Coronary artery (tissue), 2 donors: ENCODE data around the gene LITAFD.

ENCODE experiments used
- DNase-seq: peaks from one replicate; pipeline ENCODE4 v3.0.0-alpha.2; 2017; ENCODE audit warnings: low spot score
- H3K27ac ChIP-seq, 2 donors: fragments of 200-600 bp; sonication (generic); one replicate each; pipeline ENCODE4 v1.5.1; 2016 to 2019
- H3K4me3 ChIP-seq: fragments of 200-600 bp; sonication (generic); 2 replicates; pipeline ENCODE4 v1.5.1; 2016; ENCODE audit warnings: mild to moderate bottlenecking, moderate library complexity
- TF ChIP-seq, protein P1 (sequence below): fragments of 200-600 bp; sonication (generic); IDR thresholded peaks from one replicate; pipeline ENCODE4 v1.5.1; 2019; ENCODE audit warnings: antibody characterized with exemption

The LITAFD gene

DNA sequence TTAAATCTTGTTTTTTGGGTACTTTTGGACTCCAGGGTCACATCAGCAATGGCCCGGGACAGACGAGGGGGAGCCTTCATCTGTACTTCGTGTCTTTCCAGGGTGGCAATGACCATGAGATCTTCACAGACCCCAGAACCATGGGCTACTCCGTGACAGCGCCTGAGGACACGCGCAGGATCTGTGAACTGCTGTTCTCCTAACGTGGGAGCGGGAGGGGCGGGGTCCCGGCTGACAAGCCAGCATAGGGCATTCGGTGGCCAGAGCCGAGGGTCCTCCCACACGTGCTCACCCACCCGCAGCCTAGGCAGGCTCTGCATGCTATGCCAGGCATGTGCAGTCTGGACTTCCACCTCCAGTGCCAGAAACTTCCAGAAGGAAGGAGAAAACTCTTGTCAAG lies 34.5 kb upstream of the LITAFD start:
- H3K4me3 ChIP-seq = no peak overlapping the region
- no peak for DNase-seq
- TF ChIP-seq, protein P1, sequence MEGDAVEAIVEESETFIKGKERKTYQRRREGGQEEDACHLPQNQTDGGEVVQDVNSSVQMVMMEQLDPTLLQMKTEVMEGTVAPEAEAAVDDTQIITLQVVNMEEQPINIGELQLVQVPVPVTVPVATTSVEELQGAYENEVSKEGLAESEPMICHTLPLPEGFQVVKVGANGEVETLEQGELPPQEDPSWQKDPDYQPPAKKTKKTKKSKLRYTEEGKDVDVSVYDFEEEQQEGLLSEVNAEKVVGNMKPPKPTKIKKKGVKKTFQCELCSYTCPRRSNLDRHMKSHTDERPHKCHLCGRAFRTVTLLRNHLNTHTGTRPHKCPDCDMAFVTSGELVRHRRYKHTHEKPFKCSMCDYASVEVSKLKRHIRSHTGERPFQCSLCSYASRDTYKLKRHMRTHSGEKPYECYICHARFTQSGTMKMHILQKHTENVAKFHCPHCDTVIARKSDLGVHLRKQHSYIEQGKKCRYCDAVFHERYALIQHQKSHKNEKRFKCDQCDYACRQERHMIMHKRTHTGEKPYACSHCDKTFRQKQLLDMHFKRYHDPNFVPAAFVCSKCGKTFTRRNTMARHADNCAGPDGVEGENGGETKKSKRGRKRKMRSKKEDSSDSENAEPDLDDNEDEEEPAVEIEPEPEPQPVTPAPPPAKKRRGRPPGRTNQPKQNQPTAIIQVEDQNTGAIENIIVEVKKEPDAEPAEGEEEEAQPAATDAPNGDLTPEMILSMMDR = no peak
- H3K27ac ChIP-seq = no peak overlapping the region

DNA sequence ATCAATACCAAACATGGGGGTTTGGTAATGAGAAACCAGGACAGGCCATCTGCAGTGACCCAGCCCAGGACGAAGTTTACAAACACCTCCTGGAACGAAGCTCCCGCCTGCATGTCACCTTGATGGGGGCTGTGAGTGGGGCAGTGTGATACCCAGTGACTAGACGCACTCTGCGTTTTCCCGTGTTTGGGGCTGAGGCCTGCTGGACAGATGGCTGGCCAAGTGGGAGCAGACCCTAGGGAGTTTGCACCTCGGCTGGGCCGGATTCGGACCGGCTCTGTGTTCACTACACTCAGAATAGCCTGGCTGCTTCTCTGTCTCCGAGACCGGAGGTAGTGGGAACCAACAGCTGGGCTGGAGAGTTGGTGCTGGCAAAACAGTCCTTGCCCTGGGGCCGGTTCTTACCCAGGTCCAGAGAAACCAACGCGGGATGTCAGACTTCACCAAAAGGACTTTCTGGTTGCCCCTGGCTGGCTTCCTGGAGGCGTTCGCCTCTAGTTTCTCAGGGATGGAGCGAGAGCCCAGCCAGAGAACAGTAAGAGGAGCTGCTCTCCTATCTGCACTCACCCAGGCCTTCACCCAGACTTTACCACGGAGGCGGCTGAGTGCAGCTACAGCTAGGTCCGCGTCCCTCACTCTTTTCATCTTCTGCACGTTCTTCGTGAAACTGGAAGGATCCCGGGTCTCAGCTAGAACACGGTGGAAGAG lies 33.8 kb upstream of the LITAFD start:
- H3K27ac ChIP-seq = no peak overlapping the region
- TF ChIP-seq, protein P1 = no peak
- peak; percentile 73 for DNase-seq
- no peak overlapping the region for H3K4me3 ChIP-seq

DNA sequence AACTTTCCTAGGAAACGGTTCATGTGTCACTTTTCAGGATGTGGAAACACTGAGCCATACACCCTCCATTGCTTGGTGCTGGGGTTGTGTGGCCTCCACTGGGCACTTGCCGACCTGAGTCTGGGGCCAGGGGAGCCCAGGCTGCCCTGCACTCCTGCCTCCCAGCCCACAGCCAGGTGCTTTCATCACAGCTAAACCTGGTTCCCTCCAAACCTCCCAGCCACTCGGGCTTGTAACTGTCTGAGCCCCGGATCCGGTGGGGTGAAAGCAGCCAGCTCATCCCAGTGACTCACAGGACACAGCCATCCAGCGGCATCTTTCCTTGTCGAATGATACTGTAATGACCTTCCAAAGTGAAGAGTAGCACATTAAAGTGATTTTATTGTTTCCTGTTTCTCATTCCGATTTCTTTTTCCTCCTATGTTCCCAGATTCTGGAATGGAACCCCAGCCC lies 33.2 kb upstream of the LITAFD start:
- TF ChIP-seq, protein P1 = no peak
- peak; percentile 69 for DNase-seq
- H3K27ac ChIP-seq = no peak overlapping the region
- no peak overlapping the region for H3K4me3 ChIP-seq

DNA sequence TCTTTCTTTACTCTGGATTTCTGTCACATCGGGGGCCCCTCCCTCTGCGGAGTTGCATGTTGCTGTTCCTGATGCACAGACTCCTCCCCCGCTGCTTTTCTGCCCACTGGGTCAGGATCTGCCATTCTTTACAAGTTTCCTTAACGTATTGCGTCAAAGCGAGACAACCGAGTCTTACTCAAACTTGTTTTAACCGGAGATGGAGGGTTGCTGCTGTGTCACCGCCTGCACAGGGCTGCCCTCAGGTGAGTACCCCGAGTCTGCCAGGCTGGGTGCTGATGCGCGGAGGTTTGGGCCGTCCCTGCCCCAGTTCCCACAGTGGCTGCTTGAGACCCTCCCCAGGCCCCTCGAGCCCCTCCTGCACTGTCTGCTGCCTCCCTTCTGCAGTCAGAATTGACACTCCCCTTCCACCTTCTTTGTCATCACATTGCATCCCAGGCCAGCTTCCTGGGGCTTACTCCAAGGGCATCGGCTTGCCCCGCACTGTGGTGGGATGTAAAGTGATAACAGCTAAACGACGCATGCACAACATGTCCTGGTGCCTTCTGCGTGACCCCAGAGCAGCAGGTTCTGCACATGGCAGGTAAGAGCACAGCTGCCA lies 32.6 kb upstream of the LITAFD start:
- no peak for DNase-seq
- TF ChIP-seq, protein P1 = no peak

DNA sequence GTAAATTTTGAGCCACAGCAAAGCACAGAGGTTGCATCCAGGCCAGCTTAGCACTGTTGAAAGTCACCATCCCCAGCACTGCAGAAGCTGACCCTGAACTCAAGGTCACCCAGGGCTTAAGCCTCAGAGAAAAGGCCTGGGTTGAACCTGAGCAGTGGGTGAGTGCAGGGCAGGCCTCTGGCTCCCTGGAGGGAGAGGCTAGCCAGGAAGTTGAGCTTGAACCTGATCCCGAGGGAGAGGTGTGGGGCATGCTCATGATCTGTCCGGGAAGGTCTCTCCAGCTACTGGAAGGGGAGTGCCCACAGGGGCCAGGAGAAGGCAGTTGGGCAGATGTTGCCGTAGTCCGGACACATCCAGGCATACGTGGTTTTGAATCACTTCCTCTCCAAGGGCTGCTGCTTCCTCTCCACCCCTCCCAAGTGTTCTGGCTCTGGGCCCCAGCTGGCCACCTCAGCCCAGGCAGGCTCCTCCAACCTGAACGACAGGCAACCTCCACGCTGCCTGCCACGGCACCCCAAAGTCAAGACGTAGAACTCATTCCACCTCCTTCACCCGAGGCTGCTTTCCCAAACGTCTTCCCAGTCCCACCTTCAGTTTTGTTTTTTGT lies 31.8 kb upstream of the LITAFD start:
- H3K4me3 ChIP-seq = no peak overlapping the region
- H3K27ac ChIP-seq = peak overlapping the region in 1 of 2 donors; percentile 65
- TF ChIP-seq, protein P1 = no peak
- DNase-seq = no peak

More for the DNA sequence above, 32.6 kb upstream of the LITAFD start:
- H3K27ac ChIP-seq = peak overlapping the region in 1 of 2 donors; percentile 65
- H3K4me3 ChIP-seq = no peak overlapping the region

DNA sequence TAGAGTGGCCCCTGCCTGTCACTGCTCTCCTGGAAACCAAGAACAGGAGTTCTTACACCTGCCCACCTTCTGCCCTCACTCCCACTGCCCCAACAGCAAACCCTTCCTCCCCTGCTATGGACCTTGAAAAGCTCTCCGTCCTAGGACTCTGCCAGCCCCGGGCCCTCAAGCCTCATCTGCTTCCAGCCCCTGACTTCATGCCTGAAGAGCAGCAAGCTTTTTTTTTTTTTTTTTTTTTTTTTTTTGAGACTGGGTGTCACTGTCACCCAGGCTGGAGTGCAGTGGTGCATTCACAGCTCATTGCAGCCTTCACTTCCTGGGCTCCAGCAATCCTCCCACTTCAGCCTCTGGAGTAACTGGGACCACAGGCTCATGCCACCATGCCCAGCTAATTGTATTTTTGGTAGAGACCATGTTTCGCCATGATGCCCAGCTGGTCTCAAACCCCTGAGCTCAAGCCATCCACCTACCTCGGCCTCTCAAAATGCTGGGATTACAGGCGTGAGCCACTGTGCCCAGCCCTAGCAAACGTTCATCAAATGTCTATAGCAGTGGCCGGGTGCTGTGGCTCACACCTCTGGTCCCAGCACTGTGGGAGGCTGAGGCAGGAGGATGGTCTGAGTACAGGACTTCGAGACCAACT lies 30.3 kb upstream of the LITAFD start:
- TF ChIP-seq, protein P1 = no peak
- DNase-seq = no peak
- H3K4me3 ChIP-seq = no peak overlapping the region
- H3K27ac ChIP-seq = peak overlapping the region in 1 of 2 donors; percentile 15
